Fibroblast of skin of right quadriceps (primary cell): Measurements from ENCODE around the gene CALM1.

ENCODE experiments used
- DNase-seq: peaks from one replicate; pipeline ENCODE4 v3.0.0-alpha.2; 2013

CALM1 gene

DNA sequence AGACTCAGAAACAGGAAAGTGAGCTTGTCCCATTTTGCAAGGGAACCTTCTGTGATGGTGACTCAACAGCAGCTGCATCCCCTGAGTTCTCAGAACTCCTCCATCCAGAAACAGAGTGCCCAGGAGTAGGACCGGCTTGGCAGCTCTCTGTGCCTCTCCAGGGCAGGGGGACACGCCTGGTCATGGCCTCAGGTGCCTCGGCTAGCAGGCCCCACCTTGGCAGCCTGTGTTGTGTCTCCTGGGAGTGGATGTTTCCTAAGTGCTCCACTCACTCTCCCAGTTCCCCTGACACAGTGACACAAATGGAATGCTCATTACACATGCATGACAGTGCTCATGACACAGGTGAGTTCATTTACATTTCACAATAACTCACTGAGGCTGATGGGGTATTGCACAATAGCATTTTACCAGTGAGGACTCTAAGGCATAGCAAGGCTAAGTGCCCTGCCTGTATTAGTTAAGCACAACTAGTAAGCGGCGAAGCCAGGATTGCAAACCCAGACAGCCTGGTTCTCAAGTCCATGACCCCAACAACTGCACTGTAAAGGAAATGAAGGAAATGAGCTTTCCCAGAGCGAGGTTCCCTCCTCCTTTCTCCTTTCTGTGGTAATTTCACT is 47.4 kb downstream of the CALM1 start:
- DNase-seq: no peak

DNA sequence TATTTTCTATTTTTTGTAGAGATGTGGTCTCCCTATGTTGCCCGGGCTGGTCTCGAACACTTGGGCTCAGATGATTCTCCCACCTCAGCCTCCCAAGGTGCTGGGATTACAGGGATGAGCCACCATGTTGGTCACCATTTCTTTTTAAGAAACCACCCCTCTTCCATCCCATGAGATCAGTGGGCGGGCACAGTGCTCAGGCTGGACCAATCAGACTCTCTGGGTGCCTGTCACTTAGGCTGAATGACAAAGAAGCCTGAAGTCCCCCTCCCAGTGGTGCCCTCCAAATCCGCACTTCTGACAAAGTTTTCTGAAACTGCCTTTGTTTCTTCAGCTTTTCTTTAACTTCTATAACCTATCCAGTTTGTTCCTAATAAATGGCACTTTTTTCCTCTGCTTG is 48.2 kb downstream of the CALM1 start:
- DNase-seq: no peak

DNA sequence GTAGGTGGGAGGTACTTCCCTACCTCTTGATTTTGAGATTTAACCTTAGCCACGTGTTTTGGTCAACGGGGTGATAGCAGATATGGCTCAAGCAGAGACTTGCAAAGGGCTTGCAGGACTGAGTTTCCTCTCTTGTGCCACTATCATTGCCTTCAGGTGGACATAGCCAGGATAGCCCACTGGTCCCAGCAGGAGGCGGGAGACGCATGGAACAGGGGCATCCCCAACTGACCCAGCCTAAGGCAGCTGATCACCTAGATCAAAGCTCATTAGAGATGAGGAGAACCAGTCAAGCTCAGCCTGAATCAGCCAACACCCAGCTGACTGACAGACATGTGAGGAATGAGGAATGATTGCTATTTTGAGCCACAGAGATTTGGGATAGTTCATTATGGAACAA is 49.6 kb downstream of the CALM1 start:
- DNase-seq: no peak

DNA sequence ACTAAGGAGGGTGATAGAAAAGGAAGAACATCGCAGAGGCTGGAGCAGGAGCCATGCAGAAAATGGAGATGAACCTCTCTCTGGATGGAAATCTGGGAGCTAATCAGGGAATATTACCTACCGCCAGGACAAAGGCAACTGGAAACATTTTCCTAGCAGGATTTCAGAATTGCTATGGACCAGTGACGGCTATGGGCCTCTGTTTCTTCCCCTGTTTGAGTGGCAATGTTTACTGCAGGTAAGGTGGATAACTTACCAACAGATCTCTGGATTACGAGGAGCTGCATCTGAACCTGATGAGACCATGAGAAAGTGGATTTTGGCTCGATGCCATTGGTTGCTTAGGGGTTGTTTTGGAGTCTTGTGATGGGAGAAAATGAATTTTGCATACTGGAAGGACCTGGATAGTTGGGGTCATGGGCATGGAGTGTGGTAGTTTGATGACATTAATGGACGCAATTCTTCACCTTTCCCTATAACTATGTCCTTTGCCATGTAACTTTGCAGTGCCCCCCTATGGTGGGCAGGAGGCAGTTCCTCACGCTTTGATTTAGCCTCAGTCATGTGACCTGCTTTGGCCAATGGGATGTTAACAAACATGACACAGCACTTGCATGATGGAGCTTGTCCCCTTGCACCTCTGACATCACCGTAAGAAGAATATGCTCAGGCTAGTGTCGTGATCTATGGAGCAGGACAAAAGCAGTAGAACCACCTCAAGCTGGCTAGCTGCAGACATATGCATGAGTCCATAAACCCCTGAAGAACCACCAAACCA is 51.1 kb downstream of the CALM1 start:
- no peak for DNase-seq

DNA sequence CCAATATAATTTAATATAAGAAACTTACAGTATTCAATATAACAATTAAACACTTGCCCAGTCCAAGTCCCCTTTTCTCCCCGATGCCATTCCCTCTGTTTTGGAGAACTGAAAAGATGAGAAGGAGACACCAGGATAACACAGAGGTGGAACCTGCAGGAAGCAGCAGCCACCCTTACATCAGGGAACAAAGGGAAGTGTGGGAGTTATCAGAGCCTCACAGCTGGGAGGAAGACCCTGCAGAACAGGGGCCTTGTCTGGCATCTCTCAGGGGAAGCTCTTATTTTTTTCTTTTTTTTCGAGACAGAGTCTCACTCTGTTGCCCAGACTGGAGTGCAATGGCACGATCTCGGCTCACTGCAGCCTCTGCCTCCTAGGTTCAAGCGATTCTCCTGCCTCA is 52.6 kb downstream of the CALM1 start:
- no peak for DNase-seq

DNA sequence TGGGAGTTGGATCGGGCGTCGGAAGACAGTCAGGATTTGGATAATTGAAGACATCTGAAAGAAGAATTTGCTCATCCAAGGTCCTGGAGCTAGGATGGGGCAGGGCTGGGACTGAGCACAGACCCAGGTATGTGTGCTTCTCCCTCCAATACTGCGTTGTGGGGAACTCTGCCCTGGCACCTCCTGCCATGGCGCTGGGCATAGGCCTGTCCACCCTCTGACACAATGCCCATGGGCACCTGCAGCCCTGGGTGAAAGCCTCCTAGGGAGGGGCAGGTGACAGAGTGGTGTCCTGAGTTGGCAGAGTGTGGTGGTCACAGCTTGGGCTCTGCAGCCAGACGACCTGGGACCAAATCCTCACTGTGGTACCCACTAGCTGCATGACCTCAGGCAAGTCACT is 53.3 kb downstream of the CALM1 start:
- DNase-seq: no peak

DNA sequence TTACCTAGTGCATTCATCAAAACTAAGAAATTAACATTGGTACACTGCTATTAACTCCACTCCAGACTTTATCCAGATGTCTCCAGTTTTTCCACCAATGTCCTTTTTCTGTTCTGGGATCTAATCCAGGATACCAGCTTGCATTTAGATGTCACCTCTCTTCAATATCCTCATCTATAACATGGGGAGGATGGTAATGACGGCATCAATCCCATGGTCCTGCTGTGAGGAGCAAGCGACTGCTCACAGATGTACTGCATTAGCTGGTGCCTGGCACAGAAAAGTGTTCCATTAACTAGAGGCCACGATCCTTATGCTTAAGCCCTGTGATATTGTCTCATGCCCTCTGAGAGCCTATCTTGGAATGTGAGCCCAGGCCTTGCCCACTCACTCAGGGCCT is 53.8 kb downstream of the CALM1 start:
- no peak for DNase-seq

DNA sequence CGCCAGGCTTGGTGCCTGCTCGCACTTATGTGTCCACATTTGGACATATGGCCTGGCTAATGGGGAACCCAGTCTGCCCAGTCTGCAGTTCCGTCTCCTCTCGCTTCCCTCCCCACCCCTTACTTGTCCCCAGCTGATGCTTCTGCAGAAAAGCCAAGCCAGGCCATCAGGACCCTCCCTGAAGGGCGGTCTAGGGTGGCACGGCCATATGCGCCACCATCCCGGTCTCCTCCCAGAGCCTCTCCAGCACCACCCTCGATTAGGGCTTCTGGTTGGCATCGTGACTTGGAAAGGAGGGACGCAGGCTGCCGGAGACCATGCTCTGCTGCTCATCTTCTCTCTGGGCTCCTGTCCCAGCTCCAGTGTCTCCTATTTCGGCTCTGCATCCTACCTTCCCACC is 54.6 kb downstream of the CALM1 start:
- no peak for DNase-seq

DNA sequence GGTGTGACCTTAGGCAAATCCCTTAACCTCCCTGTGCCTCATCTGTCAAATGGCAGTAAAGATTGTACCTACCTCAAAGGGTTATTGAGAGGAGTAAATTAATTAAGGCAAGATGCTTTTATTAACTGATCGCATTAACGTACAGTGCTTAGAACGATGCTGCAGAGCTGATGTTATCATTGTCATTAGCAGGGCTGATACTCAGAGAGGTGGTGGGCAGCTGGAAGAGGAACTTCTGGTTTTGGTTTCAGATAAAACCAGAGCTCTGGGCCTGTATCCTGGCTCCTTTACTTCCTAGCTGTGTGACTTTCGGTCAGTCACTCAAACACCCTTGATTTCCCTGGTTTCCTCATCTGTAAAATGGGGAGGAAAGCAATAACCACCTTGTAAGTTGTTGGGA is 55.1 kb downstream of the CALM1 start:
- no peak for DNase-seq

DNA sequence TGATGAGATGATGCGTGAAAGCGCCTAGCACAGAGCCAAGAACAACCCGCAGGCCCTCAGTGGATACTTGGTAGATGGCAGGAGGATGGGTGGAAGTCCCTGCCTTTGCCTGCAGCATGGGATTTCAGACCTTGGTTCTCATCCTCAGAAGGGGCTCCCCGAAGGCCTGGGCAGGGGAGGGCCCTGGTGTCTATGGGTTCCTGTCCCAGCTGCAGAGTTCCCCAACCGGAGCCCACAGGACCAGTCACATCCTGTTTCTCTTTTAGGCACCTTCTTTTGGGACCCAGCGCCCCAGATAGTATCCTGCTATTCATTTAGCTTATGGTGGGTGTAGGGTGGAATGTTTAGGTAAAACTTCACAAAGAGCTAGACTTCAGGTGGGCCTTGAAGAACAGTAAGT is 55.5 kb downstream of the CALM1 start:
- DNase-seq: no peak

DNA sequence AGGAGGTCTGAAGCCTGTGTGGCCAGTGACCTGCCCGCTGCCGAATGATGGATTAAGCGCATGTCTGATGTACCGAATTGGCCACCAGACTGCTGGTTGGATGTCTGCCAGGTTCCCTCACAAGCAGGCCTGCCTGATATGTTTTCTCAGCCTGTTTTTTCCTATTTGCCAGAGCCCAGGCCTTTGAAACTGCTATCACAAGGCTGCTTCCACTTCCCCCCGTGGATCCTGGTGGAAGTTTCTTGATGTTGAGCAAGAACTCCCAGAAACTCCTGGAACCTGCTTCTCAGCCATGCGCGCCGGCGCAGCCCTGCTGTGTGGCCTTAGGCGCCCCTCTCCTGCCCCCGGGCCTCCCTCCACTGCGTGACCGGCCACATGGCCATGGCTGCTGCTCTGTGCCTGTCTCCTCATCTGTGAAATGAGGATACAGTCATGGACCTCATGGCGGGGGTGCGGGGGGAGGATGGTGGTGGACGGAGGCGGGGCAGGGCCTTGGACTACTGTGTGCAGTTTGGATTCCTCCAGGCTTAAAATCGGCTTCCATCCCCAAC is 56.6 kb downstream of the CALM1 start:
- DNase-seq: no peak

DNA sequence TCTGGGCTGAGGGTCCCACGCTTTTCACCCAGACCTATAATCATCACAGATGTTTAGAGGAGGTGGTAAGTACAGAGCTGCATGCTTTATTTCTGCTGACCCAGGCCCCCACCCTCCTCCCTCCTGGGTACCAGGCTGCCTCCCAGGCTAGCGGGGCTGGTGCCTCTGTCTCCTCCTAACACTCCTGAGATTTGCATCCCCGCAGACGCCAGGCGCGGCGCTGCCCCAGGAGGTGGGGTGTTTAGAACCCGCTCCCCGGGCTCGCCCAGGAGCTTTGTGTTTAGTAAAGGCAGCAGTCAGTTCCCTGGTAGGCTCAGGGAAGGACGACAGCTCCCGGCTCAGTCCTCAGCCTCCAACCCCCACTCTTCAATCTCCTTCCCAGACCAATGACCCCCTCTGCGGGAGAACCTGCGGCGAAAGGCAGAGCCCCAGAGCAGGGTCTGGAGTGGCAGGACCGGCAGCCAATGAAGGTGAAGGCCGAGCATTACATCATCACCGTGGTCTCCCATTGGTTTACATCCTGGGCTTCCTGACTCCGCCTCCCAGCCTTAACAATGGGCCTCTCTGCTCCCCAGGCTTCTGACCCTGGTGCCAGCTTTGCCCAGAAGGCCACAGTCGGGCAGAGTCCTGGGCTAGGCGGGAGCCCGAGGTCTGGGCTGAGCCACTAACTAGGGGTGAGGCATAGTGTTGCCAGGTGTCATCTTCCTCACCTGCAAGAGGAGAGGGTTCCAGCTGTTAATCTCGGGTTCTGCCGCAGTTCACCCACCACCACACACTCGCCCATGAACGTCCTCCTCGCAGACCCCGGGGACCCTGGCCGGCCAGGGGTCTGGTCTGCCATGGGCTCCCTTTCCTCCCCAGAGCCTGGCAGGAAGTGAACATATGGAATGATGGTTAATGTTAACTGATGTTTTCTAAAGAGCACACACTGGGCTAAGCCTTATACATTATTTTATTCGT is 57.5 kb downstream of the CALM1 start:
- peak; percentile 85 for DNase-seq

DNA sequence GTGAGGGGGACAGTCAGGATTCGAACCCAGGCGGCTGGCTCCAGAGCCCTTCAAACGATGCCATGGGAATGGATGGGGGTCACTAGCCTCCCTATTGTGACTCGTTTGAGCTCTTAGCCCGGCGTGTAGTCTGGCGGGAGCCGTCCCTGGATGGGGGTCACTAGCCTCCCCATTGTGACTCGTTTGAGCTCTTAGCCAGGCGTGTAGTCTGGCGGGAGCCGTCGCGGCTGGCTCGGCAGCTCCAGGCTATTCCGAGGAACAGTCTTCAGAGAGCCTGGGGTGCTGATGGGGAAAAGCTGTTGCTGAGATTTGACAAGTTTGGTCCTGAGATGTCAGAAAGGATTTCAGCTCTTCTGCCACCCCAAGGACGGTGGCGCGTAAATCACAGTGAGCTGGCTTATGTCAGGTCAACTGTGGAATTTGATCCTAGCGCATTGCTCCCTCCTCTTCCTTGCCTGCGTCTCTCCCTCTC is 58.3 kb downstream of the CALM1 start:
- DNase-seq: no peak

DNA sequence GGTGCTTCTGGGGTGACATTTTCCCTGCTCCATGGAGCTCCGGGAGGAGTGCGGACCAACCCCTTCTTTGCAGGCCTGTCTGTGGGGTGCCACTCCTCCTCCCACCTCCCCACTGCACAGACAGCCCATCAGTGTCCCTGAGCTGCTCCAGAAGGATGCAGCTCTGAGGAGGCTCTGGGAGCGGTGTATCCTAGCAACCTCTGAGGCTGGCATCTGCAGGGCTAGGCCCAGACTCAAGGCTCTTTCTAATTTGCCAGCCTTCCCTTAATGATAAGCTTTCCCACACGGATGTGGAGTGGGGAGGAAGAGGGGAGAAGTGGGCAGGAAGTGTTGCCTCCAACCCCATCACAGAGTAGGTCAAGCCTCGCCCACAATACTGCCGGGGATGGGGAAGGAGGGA is 59.7 kb downstream of the CALM1 start:
- no peak for DNase-seq

DNA sequence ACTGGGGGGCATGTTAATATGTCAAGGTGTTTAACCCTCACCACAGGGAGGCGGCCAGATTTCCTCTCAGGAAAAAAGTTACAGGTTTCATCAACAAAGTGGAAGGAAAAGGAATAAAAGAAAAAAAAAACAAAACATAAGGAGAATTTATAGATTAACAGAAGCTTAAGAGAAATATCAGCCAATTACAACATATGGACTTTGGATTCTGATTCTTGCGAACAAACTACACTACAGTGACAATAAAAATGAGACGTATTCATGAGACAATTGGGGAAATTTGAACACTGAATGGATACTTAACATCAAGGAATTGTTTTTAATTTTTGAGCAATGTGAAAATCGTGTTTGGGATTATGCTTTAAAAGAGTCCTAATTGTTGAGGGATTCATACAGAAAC is 60.4 kb downstream of the CALM1 start:
- no peak for DNase-seq
